Choroid plexus epithelial cell (primary cell): ENCODE measurements around the gene CST7.

Experiments
- DNase-seq: peaks from one replicate; pipeline ENCODE4 v3.0.0-alpha.2; 2010; ENCODE audit warnings: low read depth
- H3K4me3 ChIP-seq: 2 replicates; pipeline ENCODE4 v1.5.1; 2011; ENCODE audit warnings: low read depth, mild to moderate bottlenecking, control low read depth, low read length, moderate library complexity
- TF ChIP-seq, protein P1 (sequence below): conservative IDR thresholded peaks from 2 replicates; pipeline ENCODE4 v1.5.1; 2011; ENCODE audit warnings: low read depth, mild to moderate bottlenecking, control low read depth, inconsistent platforms, low read length, moderate library complexity

Gene CST7

DNA sequence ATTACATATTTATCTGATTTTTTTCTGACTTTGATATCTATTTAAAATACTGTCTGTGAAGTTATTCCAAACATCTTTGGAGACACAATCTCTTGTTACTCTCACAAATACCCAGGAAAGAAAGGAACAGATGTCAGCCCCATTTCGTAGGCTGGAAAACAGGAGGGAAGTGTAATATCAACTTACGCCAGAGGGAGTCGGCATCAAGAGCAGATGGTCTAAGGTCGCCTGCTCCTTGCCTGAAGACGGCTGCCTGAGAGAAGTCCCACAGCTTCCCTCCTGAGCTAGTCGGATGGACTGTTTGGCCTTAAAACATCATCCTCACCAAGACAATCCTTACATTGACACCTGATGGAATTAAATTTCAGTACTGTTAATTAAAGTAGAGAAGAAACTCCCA, 13.4 kb downstream of the CST7 start:
- H3K4me3 ChIP-seq, result no peak overlapping the region
- DNase-seq, result no peak
- TF ChIP-seq, protein P1, sequence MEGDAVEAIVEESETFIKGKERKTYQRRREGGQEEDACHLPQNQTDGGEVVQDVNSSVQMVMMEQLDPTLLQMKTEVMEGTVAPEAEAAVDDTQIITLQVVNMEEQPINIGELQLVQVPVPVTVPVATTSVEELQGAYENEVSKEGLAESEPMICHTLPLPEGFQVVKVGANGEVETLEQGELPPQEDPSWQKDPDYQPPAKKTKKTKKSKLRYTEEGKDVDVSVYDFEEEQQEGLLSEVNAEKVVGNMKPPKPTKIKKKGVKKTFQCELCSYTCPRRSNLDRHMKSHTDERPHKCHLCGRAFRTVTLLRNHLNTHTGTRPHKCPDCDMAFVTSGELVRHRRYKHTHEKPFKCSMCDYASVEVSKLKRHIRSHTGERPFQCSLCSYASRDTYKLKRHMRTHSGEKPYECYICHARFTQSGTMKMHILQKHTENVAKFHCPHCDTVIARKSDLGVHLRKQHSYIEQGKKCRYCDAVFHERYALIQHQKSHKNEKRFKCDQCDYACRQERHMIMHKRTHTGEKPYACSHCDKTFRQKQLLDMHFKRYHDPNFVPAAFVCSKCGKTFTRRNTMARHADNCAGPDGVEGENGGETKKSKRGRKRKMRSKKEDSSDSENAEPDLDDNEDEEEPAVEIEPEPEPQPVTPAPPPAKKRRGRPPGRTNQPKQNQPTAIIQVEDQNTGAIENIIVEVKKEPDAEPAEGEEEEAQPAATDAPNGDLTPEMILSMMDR, result no peak

GRCh38 chr20:24963672-24964505, 14.8 kb downstream of the CST7 start:
- no peak for DNase-seq
- H3K4me3 ChIP-seq, result no peak overlapping the region
- TF ChIP-seq, protein P1, result no peak

DNA sequence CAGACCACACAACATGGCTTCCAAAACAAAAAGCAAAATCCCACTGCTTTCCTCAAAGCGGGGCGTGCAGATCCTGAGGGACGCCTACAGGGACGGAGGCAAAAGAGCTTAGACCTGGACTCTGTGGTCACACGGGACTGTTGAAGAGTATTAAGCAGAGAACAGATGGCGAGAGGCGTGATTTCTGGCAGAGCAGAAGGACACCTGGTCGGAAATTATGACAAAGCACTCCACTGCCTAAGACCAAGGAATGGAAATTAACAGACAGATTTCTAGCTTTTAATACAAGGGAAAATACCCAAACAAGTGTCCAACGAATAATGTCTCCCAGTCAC, 15.4 kb downstream of the CST7 start:
- no peak for DNase-seq
- no peak overlapping the region for H3K4me3 ChIP-seq
- TF ChIP-seq, protein P1, result no peak

DNA sequence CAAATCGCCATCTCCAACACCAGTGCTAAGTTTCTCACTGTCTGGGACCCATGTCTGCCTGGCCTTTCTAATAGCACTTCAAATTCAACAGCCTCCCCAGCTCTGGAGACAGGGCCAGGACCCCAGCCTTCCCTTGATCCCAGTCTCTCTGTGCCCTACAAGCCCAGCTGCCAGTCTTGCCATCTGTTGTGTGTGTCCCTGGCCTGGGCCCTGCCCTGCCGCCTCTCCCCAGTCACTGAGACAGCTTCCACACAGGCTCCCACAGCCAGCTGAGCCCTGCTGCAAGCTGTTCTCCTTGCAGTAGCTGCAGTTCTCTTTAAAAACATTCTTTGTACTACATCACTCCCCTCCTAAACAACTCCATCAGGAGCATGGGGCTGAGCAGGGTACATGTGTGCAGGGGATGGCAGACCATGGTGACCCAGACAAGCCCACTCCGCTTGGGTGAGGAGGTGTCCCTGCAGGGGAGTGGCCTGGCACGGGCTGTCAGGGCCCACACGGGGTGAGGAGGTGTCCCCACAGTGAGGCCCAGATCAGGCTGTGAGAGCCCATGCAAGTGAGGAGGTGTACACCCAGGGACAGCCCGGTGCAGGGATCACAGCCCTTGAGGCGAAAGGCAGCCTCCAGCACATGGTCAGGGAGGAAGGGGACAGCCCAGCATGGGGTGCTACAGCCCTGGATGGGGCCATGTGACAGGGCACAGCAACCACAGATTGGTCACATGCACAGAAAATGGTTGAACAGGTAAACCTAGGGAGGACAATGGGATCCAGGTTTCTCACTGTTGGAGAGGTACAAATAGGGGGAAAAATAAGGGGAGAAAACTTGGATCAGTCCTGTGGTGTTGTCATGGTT, 16.2 kb downstream of the CST7 start:
- no peak for DNase-seq
- H3K4me3 ChIP-seq, result no peak overlapping the region
- TF ChIP-seq, protein P1, result no peak

- DNase-seq, result no peak
- H3K4me3 ChIP-seq, result no peak overlapping the region
- TF ChIP-seq, protein P1, result no peak
Measured at GRCh38 chr20:24966317-24967012, 17.4 kb downstream of the CST7 start.

DNA sequence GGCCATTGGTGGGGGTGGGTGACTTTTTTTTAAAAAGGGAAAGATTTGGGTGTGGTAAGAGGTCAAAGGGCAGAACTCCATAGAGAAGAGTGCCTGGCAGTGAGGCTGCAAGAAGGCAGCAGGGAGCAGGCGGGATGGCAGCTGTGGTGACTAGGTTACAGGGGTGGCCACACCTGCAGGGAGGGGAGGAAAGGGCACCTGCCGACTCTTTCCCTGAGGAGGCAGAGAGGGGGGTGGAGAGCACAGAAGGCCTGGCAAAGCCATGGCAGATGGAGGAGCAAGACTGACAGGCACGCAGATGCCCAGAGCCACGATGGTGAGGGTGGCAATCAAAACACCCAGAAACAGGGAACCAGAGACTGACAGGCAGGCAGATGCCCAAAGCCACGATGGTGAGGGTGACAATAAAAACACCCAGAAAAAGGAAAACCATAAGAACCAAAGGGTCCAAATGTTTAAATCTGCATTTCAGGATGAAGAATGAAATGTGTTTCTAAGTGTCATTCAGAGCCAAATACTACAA, 19.3 kb downstream of the CST7 start:
- DNase-seq, result no peak
- TF ChIP-seq, protein P1, result no peak
- no peak overlapping the region for H3K4me3 ChIP-seq
